HUES64 (cell line): ENCODE data around the gene ABHD16A.

ENCODE experiments used
- H3K27ac ChIP-seq: 2 replicates; pipeline ENCODE4 v1.7.0; 2013; ENCODE audit warnings: low read depth, low read length, inconsistent platforms
- H3K27me3 ChIP-seq: 2 replicates; pipeline ENCODE4 v1.6.1; 2013; ENCODE audit warnings: mild to moderate bottlenecking, low read length; ENCODE audit not compliant: insufficient read depth
- H3K36me3 ChIP-seq: 2 replicates; pipeline ENCODE4 v1.6.1; 2013; ENCODE audit warnings: mild to moderate bottlenecking, low read length; ENCODE audit not compliant: insufficient read depth
- H3K4me1 ChIP-seq: 2 replicates; pipeline ENCODE4 v1.6.1; 2013; ENCODE audit warnings: mild to moderate bottlenecking, low read length, moderate library complexity; ENCODE audit not compliant: insufficient read depth
- H3K4me3 ChIP-seq: 2 replicates; pipeline ENCODE4 v1.5.1; 2013; ENCODE audit warnings: mild to moderate bottlenecking, low read length, moderate library complexity
- H3K9ac ChIP-seq: 2 replicates; pipeline ENCODE4 v1.6.1; 2013; ENCODE audit warnings: mild to moderate bottlenecking, low read depth, low read length
- H3K9me3 ChIP-seq: 2 replicates; pipeline ENCODE4 v1.6.1; 2013; ENCODE audit warnings: low read depth, low read length; ENCODE audit not compliant: insufficient read depth
- WGBS: fragments of 150-250, 120-280 bp; methylation state at CpG from one replicate; pipeline ENCODE4 v1.1.7; 2013; ENCODE audit warnings: missing lambda C conversion rate; 5-methylcytosine and 5-hydroxymethylcytosine counted together

ABHD16A gene

GRCh38 chr6:31721351-31722020 is 18.4 kb upstream of the ABHD16A start, which contains the start of gene LY6G6C:
Gene LY6G6C (minus strand): TSS chr6:31721746. CDS start chr6:31721679, 67 bp downstream.
- H3K4me1 ChIP-seq: peaks cover 15% of the 10 kb centered on the region
- WGBS: 87% methylated on average over 3 of the region's 4 CpGs
- no peaks in the 10 kb centered on the region for H3K27me3 ChIP-seq
- peaks cover 9% of the 10 kb centered on the region for H3K36me3 ChIP-seq
- H3K4me3 ChIP-seq: no peak within 1 kb of the TSS
- H3K27ac ChIP-seq: no peak within 1 kb of the TSS
- H3K9ac ChIP-seq: no peak within 1 kb of the TSS
- no peaks in the 10 kb centered on the region for H3K9me3 ChIP-seq

- Histone ChIP-seq H3K27ac (no peak overlapping the region), H3K36me3 (no peaks in the 10 kb centered on the region), H3K27me3 (no peaks in the 10 kb centered on the region), H3K9me3 (no peaks in the 10 kb centered on the region), H3K4me3 (no peak overlapping the region), H3K9ac (no peak overlapping the region), H3K4me1 (peaks cover 16% of the 10 kb centered on the region)
- 96% methylated on average over 5 of the region's 5 CpGs for WGBS
Measured at GRCh38 chr6:31720196-31720770, 17.2 kb upstream of the ABHD16A start.

- H3K4me3 ChIP-seq: no peak overlapping the region
- WGBS: 89% methylated on average over 6 of the region's 6 CpGs
- no peaks in the 10 kb centered on the region for H3K9me3 ChIP-seq
- no peaks in the 10 kb centered on the region for H3K27me3 ChIP-seq
- no peak overlapping the region for H3K27ac ChIP-seq
- no peak overlapping the region for H3K9ac ChIP-seq
- peaks cover 28% of the 10 kb centered on the region for H3K4me1 ChIP-seq
- H3K36me3 ChIP-seq: no peaks in the 10 kb centered on the region
Measured at GRCh38 chr6:31719001-31719400, 15.9 kb upstream of the ABHD16A start.

GRCh38 chr6:31718265-31718664 is 15.1 kb upstream of the ABHD16A start:
- Histone ChIP-seq H3K4me3 (no peak overlapping the region), H3K27ac (no peak overlapping the region), H3K27me3 (no peaks in the 10 kb centered on the region), H3K36me3 (no peaks in the 10 kb centered on the region), H3K9ac (no peak overlapping the region), H3K4me1 (peaks cover 34% of the 10 kb centered on the region), H3K9me3 (no peaks in the 10 kb centered on the region)
- WGBS: no CpG with 5 or more reads among the region's 1 CpG

- H3K9ac ChIP-seq: no peak overlapping the region
- WGBS: 72% methylated on average over 10 of the region's 10 CpGs
- no peaks in the 10 kb centered on the region for H3K27me3 ChIP-seq
- H3K36me3 ChIP-seq: no peaks in the 10 kb centered on the region
- no peaks in the 10 kb centered on the region for H3K9me3 ChIP-seq
- peaks cover 36% of the 10 kb centered on the region for H3K4me1 ChIP-seq
- no peak overlapping the region for H3K27ac ChIP-seq
- no peak overlapping the region for H3K4me3 ChIP-seq
Measured at GRCh38 chr6:31717499-31718222, 14.5 kb upstream of the ABHD16A start.

- H3K9ac ChIP-seq: no peak within 1 kb of the TSS
- 0 out of 2 replicates have a peak within 1 kb of the TSS, but pooled peaks have one; percentile 7 for H3K27ac ChIP-seq
- H3K4me3 ChIP-seq: no peak within 1 kb of the TSS
- H3K36me3 ChIP-seq: no peaks in the 10 kb centered on the region
- H3K4me1 ChIP-seq: peaks cover 36% of the 10 kb centered on the region
- WGBS: 60% methylated on average over 15 of the region's 16 CpGs
- H3K27me3 ChIP-seq: no peaks in the 10 kb centered on the region
- no peaks in the 10 kb centered on the region for H3K9me3 ChIP-seq
Measured at GRCh38 chr6:31715022-31715958, 12.2 kb upstream of the ABHD16A start, which contains the start of gene LY6G6D. Gene LY6G6D (plus strand): TSS chr6:31715348. CDS start chr6:31715356, 8 bp downstream.

GRCh38 chr6:31713991-31714684 is 11.0 kb upstream of the ABHD16A start:
- H3K27ac ChIP-seq: 0 out of 2 replicates have a peak overlapping the region, but pooled peaks have one; percentile 7
- WGBS: 19% methylated on average over 5 of the region's 5 CpGs

GRCh38 chr6:31713465-31713864 is 10.3 kb upstream of the ABHD16A start:
- Histone ChIP-seq H3K4me3 (no peak overlapping the region), H3K36me3 (no peaks in the 10 kb centered on the region), H3K27ac (no peak overlapping the region), H3K9me3 (no peaks in the 10 kb centered on the region), H3K9ac (no peak overlapping the region), H3K27me3 (no peaks in the 10 kb centered on the region), H3K4me1 (peaks cover 33% of the 10 kb centered on the region)
- WGBS: 52% methylated on average over 4 of the region's 4 CpGs

More at GRCh38 chr6:31713991-31714684, 11.0 kb upstream of the ABHD16A start:
- H3K4me1 ChIP-seq: peaks cover 36% of the 10 kb centered on the region
- no peaks in the 10 kb centered on the region for H3K27me3 ChIP-seq
- H3K4me3 ChIP-seq: no peak overlapping the region
- H3K36me3 ChIP-seq: no peaks in the 10 kb centered on the region
- H3K9me3 ChIP-seq: no peaks in the 10 kb centered on the region
- H3K9ac ChIP-seq: no peak overlapping the region

- Histone ChIP-seq H3K9me3 (no peaks in the 10 kb centered on the region), H3K9ac (no peak overlapping the region), H3K4me3 (no peak overlapping the region), H3K36me3 (no peaks in the 10 kb centered on the region), H3K4me1 (peaks cover 22% of the 10 kb centered on the region), H3K27ac (no peak overlapping the region), H3K27me3 (no peaks in the 10 kb centered on the region)
- WGBS: 92% methylated on average over 8 of the region's 8 CpGs
Measured at GRCh38 chr6:31712296-31712695, 9.2 kb upstream of the ABHD16A start.

- Histone ChIP-seq H3K9me3 (no peaks in the 10 kb centered on the region), H3K9ac (no peak overlapping the region), H3K4me3 (no peak overlapping the region), H3K27me3 (no peaks in the 10 kb centered on the region), H3K36me3 (no peaks in the 10 kb centered on the region), H3K27ac (no peak overlapping the region), H3K4me1 (peaks cover 21% of the 10 kb centered on the region)
- 89% methylated on average over 8 of the region's 8 CpGs for WGBS
Measured at GRCh38 chr6:31711233-31711632, 8.1 kb upstream of the ABHD16A start.
